NCI-H82 treated with DMSO at 0.1 percent for 48 hours (cell line): ENCODE measurements around the gene FHIT.

Source experiments
- DNase-seq: peaks from one replicate; lab custom pipeline; 2025; ENCODE audit not compliant: unreplicated experiment; lab: John Stamatoyannopoulos, UW

The FHIT gene

DNA sequence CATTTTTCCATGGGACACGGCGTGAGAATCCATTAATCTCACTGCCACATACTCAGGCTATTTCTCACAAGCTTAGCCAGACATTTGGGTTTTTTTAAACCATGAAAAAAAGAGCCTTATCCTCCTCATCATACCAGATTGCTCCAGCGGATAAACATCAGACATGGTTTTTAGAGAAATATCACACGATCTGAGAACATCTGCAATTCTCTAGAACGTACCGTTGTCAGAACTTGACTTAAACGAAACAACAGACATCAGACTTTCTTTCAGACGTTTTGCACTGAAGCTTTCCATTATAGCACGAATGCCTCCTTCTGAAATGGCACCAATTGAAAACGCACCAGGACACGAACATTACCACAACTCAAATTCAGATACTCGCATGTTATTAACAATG is 1457.3 kb downstream of the FHIT start:
- no peak for DNase-seq

DNA sequence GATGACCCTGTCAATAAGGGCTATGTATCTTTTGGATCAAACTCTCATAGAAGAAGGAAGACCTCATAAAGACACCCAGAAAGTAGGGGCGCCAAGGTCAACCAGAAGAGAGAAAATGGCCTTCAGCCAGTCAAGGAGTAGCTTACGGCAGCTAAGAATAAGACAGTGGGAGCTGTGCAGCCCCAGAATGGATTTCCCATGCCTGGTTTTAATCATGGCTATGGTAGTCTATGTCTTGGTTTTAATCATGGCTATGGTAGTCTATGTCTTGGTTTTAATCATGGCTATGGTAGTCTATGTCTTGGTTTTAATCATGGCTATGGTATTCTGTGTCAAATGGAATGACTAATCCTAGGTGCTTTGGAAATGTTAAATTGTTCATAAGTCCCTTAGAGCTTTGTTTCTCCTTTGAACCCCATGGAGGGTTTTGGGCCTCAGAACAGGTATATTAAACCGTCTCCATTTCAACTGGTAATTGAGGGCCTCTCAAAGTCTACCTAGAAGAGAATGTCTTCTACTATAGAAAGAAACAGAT is 1459.4 kb downstream of the FHIT start:
- DNase-seq = no peak

DNA sequence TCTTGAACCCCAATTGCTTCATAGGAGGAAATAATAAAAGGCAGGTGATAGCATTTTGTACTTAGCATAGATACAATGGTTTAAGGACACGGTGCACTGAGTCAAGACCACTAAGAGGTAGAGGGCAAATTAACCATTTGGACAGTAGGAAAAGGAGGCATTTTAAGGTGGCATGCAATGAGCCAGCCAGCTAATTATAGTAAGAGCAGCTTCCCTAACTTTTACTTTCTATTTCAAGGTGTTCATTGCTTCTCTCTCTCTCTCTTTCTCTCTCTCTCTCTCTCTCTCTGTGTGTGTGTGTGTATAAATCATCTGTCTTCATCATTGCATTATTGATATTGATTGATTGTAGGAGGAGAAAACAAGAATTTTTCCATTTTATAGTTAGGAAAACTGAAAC is 1461.0 kb downstream of the FHIT start:
- no peak for DNase-seq

DNA sequence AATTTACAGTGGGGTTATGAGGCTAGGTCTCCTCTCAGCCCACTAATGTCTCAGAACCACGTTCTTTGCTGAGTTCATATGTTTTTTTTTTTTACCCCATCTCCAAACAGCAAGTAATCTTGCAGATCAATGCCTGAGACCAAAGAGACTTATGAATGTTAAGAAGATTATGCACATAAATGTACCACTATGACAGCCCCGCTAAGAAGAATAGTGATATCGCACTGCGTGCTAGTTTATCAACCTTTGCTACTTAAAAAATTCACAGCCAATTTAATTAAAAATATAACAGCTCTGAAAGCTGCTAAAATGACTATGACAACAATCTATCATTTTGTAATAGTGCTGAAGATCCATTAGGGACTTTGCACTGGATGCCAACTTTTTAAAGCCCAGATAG is 1462.5 kb downstream of the FHIT start:
- DNase-seq = no peak

DNA sequence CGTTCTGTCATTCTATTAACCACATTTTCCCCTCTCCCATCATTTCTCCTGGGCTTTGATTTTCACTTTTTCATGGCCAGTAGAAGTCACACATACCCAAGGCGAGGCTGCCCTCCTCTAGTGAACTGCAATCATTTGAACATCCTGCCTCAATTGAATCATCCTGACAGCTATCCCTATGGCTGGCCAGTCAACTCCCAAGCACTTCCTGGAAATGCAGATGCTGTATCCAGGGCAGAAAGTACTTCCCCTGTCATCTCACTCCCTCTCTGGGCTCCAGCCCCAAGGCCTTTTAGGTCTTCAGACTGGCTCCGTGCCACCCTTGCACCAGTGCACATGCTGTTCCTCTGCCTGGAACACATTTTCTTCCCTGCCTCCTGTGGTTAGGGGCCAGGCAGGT is 1463.1 kb downstream of the FHIT start:
- DNase-seq = no peak

DNA sequence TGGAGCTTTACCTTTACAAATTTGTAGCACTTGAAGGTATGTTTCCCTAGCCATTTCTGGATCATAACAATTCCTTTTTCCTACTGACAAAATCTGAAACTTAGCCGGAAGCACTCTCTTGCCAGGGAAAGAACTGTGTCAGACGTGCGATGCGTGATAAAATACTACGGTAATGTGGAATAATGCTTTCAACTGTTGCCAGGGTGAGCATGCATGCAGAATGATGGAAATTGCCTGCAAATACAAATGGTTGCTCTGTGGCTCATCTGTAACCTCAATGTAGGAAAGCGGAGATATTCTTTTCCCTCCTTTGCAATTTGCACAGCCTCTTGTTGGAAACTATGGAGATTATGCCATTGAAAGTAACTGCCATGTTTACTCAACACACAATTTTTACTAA is 1464.9 kb downstream of the FHIT start:
- DNase-seq = no peak

DNA sequence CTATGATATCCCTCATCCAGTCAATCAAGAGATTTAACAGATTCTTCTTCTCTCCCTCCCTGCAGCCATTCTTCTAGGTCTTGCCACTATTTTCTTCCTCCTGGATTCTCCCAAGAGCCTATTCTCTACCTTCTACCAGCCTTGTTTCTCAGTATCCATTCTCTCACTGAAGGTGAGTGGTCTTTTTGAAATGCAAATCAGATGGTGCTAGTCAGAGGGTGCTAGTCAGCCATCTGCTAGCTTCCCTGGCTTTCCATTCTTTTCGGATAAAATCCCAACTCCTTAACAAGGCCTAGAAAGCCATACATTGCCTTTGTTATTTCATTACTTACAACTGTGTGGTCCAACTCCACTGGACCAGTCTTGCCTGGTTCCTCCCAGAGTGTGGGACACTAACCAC is 1467.1 kb downstream of the FHIT start:
- DNase-seq = no peak

DNA sequence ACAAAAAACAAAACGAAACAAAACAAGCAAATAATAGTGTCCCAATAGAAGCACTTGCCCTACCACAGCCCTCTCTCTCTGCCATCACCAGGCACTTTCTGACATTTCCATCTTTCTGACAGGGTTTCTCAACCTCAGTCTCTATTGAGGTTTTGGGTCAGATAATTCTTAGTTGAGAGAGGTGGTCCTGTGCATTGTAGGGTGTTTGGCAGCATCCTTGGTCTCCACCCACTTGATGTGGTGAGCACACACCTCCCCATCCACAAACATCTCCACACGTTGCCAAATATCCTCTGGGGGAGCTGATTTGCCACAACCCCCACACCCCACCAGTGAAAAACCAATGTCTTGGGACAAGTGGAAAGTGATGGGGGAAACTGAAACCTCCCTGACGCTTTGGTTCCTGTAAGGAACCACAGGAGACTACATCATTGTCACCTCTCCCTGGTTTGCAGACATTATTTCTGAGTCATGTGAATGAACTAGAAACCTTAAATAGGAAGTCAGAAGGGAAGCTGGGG is 1467.7 kb downstream of the FHIT start:
- DNase-seq = no peak

DNA sequence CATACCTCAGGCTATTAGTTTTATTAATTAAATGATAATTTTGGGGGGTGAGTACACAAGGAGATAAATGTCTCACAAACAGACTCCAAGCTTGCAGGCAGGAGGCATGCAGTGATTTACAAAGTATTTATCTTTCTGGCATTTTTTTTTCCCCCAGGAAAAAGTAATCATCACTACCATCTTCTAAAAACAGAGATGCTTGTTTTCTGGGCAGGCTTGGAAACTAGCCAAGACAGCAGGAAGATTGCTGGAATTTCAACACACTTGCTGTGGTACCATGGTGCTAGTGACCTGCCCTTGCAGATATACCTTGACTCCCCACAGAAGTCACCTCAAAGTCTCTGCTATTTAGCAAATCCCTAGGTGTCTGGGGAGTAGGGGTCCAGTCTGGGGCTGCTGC is 1468.6 kb downstream of the FHIT start:
- no peak for DNase-seq

DNA sequence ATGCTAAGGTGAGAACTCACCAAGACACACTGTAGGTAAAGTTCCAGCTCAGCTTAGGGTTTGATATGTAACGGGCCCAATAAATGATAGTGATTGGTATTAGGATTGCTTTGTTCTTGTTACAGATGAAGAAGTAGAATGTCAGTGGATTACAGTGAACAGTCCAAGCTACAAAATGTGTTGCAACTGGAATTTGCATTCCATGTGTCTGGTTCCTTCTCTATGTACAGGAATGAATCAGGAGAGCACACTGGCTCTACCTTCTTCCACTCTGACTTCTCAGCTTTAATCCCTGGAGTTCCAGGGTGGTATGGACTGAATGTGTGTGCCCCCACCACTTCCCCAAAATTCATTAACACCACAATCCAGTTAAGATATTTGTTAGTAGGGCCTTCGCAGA is 1471.0 kb downstream of the FHIT start:
- DNase-seq = peak; percentile 87

DNA sequence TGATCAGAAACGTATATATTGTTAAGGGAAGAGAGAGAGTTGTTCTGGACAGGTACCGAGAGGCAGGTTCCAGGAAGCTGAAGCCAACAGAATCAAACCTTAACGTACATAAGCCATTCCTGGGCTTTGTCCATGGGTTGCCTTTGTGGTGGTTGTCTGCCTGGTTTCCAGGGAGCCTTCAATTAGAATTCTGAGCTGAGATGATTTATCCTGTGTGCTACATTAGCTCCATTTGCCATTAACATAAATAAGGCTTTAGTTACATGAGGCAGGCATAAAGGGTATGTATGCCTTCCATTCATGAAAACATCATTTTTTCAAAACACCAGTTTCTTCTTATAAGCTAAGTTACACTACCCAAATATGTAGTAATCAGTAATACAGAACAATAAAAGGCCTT is 1472.0 kb downstream of the FHIT start:
- DNase-seq = no peak

DNA sequence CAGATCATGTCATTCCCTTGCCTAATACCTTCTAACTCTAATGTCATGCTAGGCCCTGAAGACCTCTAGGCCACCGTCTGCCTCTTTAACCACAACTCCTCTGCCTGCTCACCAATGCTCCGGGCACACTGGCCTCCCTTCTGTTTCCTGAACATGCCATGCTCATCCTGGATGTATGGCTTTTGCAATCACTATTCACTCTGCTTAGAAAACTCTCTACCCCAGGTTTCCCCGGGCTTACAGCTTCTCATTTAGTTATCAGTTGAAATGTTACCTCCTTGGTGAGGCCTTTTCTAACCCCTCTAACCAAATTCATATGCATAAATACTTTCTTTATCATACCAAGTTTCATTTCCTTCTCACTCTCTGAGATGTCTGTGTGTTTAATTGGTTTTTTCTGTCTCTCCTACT is 1473.6 kb downstream of the FHIT start:
- DNase-seq = peak; percentile 59

DNA sequence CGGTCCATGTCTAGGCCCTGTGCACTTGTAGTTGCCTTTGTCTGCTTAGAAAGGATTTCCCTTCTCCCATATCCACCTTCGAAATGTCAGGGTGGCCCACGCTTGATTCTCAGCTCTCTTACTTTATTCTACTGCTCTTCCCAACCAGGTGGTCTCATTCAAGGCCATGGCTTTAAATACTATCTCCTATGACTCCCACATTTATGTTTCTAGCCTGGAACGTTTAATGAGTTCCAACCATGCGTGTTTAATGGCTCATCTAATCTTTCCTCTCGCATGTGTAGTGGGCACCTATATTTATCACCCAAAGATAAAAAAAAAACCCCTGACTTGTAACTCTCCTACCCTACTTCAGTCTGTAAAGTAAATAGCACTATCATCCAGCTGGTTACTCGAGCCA is 1474.2 kb downstream of the FHIT start:
- DNase-seq = peak; percentile 53

DNA sequence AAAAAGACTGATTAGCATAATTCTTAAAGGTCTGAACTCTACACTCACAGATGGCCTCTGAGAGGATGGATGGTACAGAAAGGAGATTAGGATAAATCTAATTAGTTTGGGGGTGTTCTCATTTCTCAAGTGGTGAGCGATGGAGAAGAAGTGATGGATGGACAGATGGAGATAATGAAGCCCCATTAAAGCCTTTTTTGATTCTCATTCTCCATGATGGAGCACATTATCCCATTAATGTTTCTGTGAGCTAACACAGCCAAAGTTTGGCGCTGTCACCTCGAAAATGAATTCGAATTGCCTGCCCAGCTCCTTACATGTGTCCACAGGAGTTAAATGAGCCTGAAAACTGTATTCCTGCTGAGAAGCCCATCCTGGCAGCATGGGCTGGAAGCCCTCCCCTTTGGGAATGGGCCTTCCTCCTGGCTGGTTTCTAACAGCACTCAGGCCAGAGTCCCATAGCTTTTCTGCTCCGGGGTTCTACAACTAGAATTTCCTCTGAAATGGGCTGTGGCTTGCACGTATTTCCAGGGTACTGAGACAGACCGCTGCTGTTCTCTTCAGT is 1475.4 kb downstream of the FHIT start:
- DNase-seq = peak; percentile 99

DNA sequence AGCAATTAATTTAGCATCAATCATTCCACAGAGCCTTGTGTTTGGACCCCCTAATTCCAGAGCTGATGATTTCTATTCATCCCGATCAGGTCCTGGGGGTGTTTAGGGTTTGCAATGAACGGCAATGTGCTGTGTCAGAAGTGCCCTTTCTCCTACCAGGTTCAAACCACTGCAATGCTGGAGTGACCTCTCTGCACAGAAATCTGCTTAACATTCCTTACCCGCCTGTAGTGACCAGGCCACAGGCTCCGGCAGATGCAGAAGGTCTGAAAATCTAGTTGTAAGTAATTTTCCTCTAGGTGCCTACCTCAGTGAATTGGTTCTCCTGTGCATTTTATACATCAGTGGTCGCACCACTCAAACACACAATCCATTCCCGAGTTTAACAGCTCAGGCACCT is 1476.1 kb downstream of the FHIT start:
- no peak for DNase-seq

DNA sequence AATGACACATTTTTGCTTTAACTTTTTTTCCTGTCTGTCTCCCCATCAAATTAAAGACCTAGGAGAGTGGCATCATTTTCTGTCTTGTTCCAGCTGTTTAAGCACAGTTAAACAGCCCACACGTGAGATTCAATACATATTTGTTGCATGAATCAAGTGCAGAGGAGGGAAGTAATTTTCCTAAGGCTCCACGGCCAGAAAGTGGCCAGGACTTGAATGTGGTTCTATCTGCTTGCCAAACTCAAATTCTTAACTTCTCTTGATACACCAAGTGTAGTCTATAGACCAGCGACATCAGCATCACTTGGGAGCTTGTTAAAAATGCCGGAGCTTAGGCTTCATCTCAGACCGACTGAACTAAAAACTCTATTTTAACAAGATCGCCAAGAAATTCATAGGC is 1476.6 kb downstream of the FHIT start:
- no peak for DNase-seq

DNA sequence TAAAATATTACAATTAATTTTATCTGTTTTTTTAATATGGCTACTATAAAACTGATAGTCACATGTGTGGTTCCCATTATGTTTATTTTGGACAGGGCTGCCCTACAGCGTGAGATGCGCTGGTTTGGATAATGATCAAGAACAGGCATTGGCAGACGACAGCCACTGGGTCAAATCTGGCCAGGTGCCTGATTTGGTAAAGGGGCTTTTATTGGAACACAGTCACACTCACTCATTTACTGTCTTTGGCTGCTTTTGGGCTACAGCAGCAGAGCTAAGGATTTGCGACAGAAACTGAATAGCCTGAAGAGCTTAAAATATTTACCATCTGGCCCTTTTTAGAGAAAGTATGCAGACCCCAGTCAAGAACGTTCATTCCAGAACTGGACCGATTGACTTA is 1477.3 kb downstream of the FHIT start:
- DNase-seq = peak; percentile 82

DNA sequence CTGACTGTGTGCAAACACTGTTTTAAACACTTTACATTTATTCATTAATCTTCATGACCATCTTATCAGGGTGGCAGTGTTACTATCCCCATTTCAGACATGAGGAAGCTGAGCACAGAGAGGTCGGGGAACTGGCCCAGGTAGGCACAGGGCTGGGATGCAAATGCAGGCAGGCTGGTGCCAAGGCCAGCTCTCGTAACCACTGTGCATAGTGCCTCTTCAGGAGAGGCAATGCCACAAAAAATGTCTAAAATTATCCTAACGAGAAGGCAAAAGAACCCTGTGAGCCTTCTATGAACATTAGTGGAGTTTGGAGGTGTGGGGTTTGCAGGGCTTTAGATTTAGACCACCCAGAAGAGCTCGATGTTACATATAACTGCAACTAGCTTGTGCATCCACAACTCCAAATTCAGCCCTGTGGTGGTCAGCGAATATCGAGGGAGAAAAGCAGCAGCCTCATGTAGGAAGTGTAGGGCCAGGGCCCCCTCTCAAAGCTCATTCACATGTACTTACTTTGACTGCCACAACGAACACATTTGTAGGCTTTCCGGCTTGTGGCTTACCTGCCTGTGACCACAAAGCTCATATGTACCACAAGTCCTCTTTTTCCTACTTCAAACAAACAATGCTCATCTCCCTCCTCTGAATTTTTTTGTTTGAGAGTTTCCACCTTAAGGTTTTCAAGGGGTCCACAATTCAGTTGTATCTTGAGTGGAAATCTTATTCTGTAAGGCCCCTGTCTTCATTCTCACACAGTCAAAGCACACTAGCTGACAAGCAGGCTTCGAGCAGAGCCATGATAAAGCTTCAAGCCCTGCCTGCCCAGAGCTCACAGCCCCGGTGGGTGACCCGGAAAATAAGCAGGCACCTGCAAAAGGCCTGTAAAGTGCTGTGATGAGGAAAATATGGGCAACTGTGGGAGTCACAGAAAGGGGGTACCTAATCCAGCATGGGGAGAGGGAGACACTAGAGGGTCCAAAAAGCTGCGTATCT is 1478.5 kb downstream of the FHIT start:
- DNase-seq = no peak

DNA sequence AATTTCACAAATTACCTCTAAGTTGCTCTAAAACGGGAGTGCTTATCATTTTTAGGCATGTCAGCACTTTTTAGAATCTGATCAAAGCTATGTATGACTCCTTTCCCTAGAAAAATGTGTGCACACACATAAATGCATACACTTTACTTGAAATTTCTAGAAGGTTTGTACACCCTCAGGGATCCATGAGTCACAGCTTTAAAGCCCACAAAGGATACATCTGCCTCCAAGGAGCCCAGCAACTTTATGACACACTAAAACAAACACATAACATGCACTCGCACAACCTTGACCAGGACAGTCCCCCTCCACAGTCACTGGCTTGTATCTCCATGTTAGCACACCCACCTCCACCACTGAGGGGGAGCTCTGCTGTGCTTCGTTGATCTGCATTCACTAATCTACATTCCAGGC is 1479.5 kb downstream of the FHIT start:
- DNase-seq = no peak

DNA sequence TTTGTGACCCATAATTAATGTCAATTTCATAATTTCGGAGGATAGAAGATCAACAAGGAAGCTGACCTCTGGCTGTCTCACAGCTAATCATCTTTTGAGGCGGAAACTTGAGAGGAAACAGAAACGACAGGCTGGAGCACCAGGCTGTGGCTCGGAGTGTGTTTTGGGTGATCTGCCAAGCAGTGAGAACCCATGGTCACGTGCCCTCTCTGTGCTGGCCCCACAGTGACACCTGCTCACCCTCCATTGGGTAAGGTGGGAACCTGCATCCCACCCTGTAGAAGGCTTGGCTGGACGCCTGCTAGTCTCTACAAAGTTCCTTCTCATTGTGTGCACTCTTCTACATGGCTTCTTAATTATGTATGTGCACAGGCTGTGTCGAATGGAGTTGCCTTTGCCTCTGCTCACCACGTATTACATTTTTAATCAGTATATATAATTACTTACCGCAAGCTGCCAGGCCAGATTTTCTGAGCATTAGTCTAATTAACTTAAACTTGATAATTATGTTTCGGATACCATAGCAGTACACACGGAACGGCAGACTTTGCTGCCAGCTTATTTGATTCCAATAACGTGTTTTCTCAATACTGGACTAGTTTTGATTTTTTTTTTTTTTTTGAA is 1482.0 kb downstream of the FHIT start:
- DNase-seq = peak; percentile 72

DNA sequence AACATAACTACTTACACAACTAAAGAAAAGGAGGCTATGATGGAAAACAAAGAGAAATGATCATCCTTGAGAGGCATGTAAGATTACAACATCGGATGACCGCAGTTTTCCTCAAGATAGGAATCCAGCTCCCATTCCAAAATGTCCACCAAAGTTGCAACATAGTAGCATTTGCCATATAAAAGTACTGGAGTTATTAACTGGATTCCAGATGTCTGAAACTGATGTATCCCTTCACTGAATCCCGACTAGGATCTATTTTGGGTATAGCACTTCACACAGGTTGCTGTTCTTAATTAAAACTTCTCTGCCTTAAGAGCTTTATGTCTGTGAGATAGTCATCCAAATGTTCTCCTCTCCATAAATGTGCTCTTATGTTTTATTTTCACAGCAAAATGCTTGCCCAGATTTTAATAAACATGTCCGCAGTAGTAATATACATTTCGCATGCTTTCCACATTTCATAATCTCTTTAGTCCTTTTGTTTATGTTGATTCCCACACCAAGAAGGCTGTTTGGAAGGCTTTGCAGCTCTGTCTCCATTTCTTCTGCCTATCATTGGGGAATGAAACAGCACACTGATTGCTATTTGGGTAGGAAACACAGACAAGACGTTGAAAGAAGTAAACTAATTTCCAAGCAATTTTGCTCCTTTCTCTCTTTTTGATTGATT is 1484.9 kb downstream of the FHIT start:
- no peak for DNase-seq
